H9 (cell line): ENCODE measurements around the gene MISP3. TPM values are rescaled to one million over a fixed set of nuclear protein-coding genes. Genes with fewer than 3 reads are reported as not detected.

Experiments used
- DNase-seq: peaks from one replicate; pipeline ENCODE4 v3.0.0-alpha.2; 2017
- H2AFZ ChIP-seq: one replicate; pipeline ENCODE4 v1.6.1; 2013; ENCODE audit warnings: mild to moderate bottlenecking, low read length, control low read depth, moderate library complexity
- H2AK5ac ChIP-seq: 2 replicates; pipeline ENCODE4 v1.6.1; 2013; ENCODE audit warnings: low read length, control low read depth, mixed read lengths; ENCODE audit not compliant: insufficient read length
- H2BK120ac ChIP-seq: one replicate; pipeline ENCODE4 v1.6.1; 2013; ENCODE audit warnings: low read depth, mild to moderate bottlenecking, low read length, control low read depth, inconsistent platforms; ENCODE audit not compliant: poor library complexity, severe bottlenecking
- H2BK12ac ChIP-seq: 2 replicates; pipeline ENCODE4 v1.6.1; 2013; ENCODE audit warnings: low read length, control low read depth, mixed read lengths, low read depth; ENCODE audit not compliant: insufficient read length
- H2BK15ac ChIP-seq: 2 replicates; pipeline ENCODE4 v1.6.1; 2013; ENCODE audit warnings: low read depth, low read length, control low read depth
- H2BK20ac ChIP-seq: one replicate; pipeline ENCODE4 v1.6.1; 2013; ENCODE audit warnings: low read depth, mild to moderate bottlenecking, low read length, control low read depth, inconsistent platforms; ENCODE audit not compliant: poor library complexity, severe bottlenecking
- H2BK5ac ChIP-seq: 2 replicates; pipeline ENCODE4 v1.6.1; 2013; ENCODE audit warnings: low read length, control low read depth, mixed read lengths; ENCODE audit not compliant: insufficient read length
- H3K14ac ChIP-seq: 2 replicates; pipeline ENCODE4 v1.6.1; 2013; ENCODE audit warnings: low read length, control low read depth; ENCODE audit not compliant: insufficient read depth
- H3K18ac ChIP-seq: 2 replicates; pipeline ENCODE4 v1.6.1; 2013; ENCODE audit warnings: low read depth, mild to moderate bottlenecking, mixed read lengths, low read length, control low read depth; ENCODE audit not compliant: insufficient read length
- H3K23ac ChIP-seq: 2 replicates; pipeline ENCODE4 v1.6.1; 2013; ENCODE audit warnings: low read length, control low read depth, mixed read lengths, low read depth; ENCODE audit not compliant: insufficient read length
- H3K23me2 ChIP-seq: 2 replicates; pipeline ENCODE4 v1.6.1; 2013; ENCODE audit warnings: low read depth, mild to moderate bottlenecking, mixed read lengths, low read length, control low read depth; ENCODE audit not compliant: insufficient read length, poor library complexity, severe bottlenecking
- H3K27ac ChIP-seq: 2 replicates; pipeline ENCODE4 v1.5.1; 2013; ENCODE audit warnings: low read length, control low read depth, mixed read lengths, low read depth; ENCODE audit not compliant: insufficient read length
- H3K27me3 ChIP-seq: 2 replicates; pipeline ENCODE4 v1.6.1; 2013; ENCODE audit warnings: low read length, control low read depth, inconsistent platforms; ENCODE audit not compliant: insufficient read depth
- H3K4ac ChIP-seq: 2 replicates; pipeline ENCODE4 v1.6.1; 2013; ENCODE audit warnings: low read depth, mild to moderate bottlenecking, control low read depth, inconsistent platforms, low read length, moderate library complexity
- H3K4me1 ChIP-seq: 2 replicates; pipeline ENCODE4 v1.6.1; 2013; ENCODE audit warnings: low read length, control low read depth, inconsistent platforms; ENCODE audit not compliant: insufficient read depth
- H3K4me2 ChIP-seq: 2 replicates; pipeline ENCODE4 v1.6.1; 2013; ENCODE audit warnings: low read length, control low read depth, mixed read lengths; ENCODE audit not compliant: insufficient read length, insufficient read depth
- H3K56ac ChIP-seq: 2 replicates; pipeline ENCODE4 v1.6.1; 2013; ENCODE audit warnings: low read depth, mild to moderate bottlenecking, mixed read lengths, low read length, control low read depth; ENCODE audit not compliant: insufficient read length
- H3K79me1 ChIP-seq: 2 replicates; pipeline ENCODE4 v1.6.1; 2013; ENCODE audit warnings: low read depth, mild to moderate bottlenecking, moderate library complexity, low read length, control low read depth, inconsistent platforms; ENCODE audit not compliant: insufficient read depth, poor library complexity, severe bottlenecking
- H3K79me2 ChIP-seq: 2 replicates; pipeline ENCODE4 v1.6.1; 2013; ENCODE audit warnings: low read length, control low read depth, inconsistent platforms; ENCODE audit not compliant: insufficient read depth
- H3K9ac ChIP-seq: 2 replicates; pipeline ENCODE4 v1.6.1; 2013; ENCODE audit warnings: low read length, control low read depth, mixed read lengths; ENCODE audit not compliant: insufficient read length; ENCODE audit errors: extremely low read depth
- H3K9me3 ChIP-seq: one replicate; pipeline ENCODE4 v1.6.1; 2013; ENCODE audit warnings: low read depth, low read length, inconsistent platforms; ENCODE audit not compliant: control insufficient read depth
- H3T11ph ChIP-seq: one replicate; pipeline ENCODE4 v1.6.1; 2013; ENCODE audit warnings: mild to moderate bottlenecking, low read length, control low read depth, inconsistent platforms
- H4K20me1 ChIP-seq: one replicate; pipeline ENCODE4 v1.6.1; 2013; ENCODE audit not compliant: control insufficient read depth, insufficient read length, insufficient read depth
- H4K5ac ChIP-seq: 2 replicates; pipeline ENCODE4 v1.6.1; 2013; ENCODE audit warnings: low read depth, mild to moderate bottlenecking, mixed read lengths, low read length, control low read depth; ENCODE audit not compliant: insufficient read length
- H4K8ac ChIP-seq: replicated peaks from 2 replicates; pipeline ENCODE4 v1.6.1; 2013; ENCODE audit warnings: low read length, control low read depth, mixed read lengths, low read depth; ENCODE audit not compliant: insufficient read length
- H4K91ac ChIP-seq: 2 replicates; pipeline ENCODE4 v1.6.1; 2013; ENCODE audit warnings: low read depth, mild to moderate bottlenecking, moderate library complexity, mixed read lengths, low read length, control low read depth; ENCODE audit not compliant: insufficient read length
- H3K27ac Mint-ChIP-seq, 3 experiments: 2 replicates in 2 of 3; 3 replicates in 1 of 3; pipeline ENCODE4 v1.8.0; 2020 to 2021; ENCODE audit warnings: mixed read lengths in 3 of 3, mild to moderate bottlenecking in 1 of 3, moderate library complexity in 1 of 3
- H3K27me3 Mint-ChIP-seq: 2 replicates; pipeline ENCODE4 v1.8.0; 2021; ENCODE audit warnings: low read depth, mild to moderate bottlenecking, moderate library complexity, mixed read lengths
- H3K36me3 Mint-ChIP-seq, 3 experiments: 2 replicates in 2 of 3; 3 replicates in 1 of 3; pipeline ENCODE4 v1.8.0; 2020 to 2021; ENCODE audit warnings: low read depth in 3 of 3, mixed read lengths in 3 of 3; ENCODE audit not compliant: insufficient read depth in 1 of 3
- H3K4me1 Mint-ChIP-seq, 2 experiments: 2 replicates each; pipeline ENCODE4 v1.8.0; 2020; ENCODE audit warnings: mixed read lengths in 2 of 2
- H3K4me3 Mint-ChIP-seq, 2 experiments: 2 replicates in 1 of 2; 3 replicates in 1 of 2; pipeline ENCODE4 v1.8.0; 2020 to 2021; ENCODE audit warnings: mild to moderate bottlenecking in 2 of 2, mixed read lengths in 2 of 2, moderate library complexity in 1 of 2
- H3K9me3 Mint-ChIP-seq, 2 experiments: 2 replicates in 1 of 2; 3 replicates in 1 of 2; pipeline ENCODE4 v1.8.0; 2020; ENCODE audit warnings: mild to moderate bottlenecking in 2 of 2, mixed read lengths in 2 of 2, moderate library complexity in 1 of 2
- CTCF ChIP-seq: fragments of 200-600 bp; sonication (generic); conservative IDR thresholded peaks from 3 replicates; pipeline ENCODE4 v1.8.0; 2021; ENCODE audit warnings: antibody characterized with exemption, mild to moderate bottlenecking
- WGBS: extraction: QIAGEN DNeasy Blood & Tissue Kit; methylation state at CpG from one replicate; pipeline ENCODE4 v1.1.7; 2013; ENCODE audit warnings: missing lambda C conversion rate, low lambda C conversion rate, mixed read lengths; ENCODE audit not compliant: insufficient read length; ENCODE audit errors: extremely low coverage; 5-methylcytosine and 5-hydroxymethylcytosine counted together
- total RNA-seq: library from RNA; stranded (reverse); gene quantifications from 2 replicates; pipeline ENCODE4 v1.2.1, GENCODE V29; 2021

Gene MISP3
- total RNA-seq, 1 experiment from 2014 or later: 0.26 TPM

GRCh38 chr19:14091813-14092462, 19.4 kb downstream of the MISP3 start:
- Histone ChIP-seq H4K20me1 (no peaks in the 10 kb centered on the region), H3T11ph (no peak overlapping the region), H3K18ac (no peak overlapping the region), H3K4me2 (peak overlapping the region; percentile 68), H3K4ac (no peak overlapping the region), H3K27me3 (no peaks in the 10 kb centered on the region), H2BK15ac (no peak overlapping the region), H3K56ac (no peak overlapping the region), H2BK20ac (no peak overlapping the region), H3K27ac (no peak overlapping the region), H3K9me3 (peaks cover 6% of the 10 kb centered on the region), H4K8ac (no peak overlapping the region), H3K14ac (no peak overlapping the region), H2AK5ac (no peak overlapping the region), H3K23me2 (peaks cover 8% of the 10 kb centered on the region), H3K79me1 (no peaks in the 10 kb centered on the region), H4K5ac (no peak overlapping the region), H2BK120ac (no peak overlapping the region), H3K9ac (no peak overlapping the region), H3K79me2 (no peaks in the 10 kb centered on the region), H3K4me1 (no peaks in the 10 kb centered on the region), H2BK5ac (no peak overlapping the region), H4K91ac (no peak overlapping the region), H3K23ac (no peak overlapping the region), H2BK12ac (no peak overlapping the region), H2AFZ (no peak overlapping the region)
- peak; percentile 22; the same call in 1 of the 3 replicates for TF ChIP-seq CTCF
- Mint-ChIP-seq H3K9me3 (peaks cover 13 to 15% of the 10 kb centered on the region in 2 experiments), H3K27ac (no peak overlapping the region; a peak in 1 of 7 replicates), H3K27me3 (peaks cover 23% of the 10 kb centered on the region), H3K4me3 (peak overlapping the region; percentile 78 to 98), H3K4me1 (peaks cover 12% of the 10 kb centered on the region in 2 experiments), H3K36me3 (peaks cover 17 to 37% (median 34%) of the 10 kb centered on the region in 3 experiments)
- DNase-seq: no peak
- WGBS: no CpG with 5 or more reads among the region's 15 CpGs
